Fibroblast of mammary gland (primary cell): Measurements from ENCODE around the gene TOR3A.
A peak's percentile ranks its signal among the peaks of the same experiment; 100 is the strongest.
"Not testable (repeated sequence)": the region's sequence is repeated elsewhere in the genome, so short reads cannot be mapped to it uniquely, and the experiment has no call there.

Source experiments
- DNase-seq: peaks from one replicate; pipeline ENCODE4 v3.0.0-alpha.2; 2010; ENCODE audit warnings: low read depth
- H3K4me3 ChIP-seq: 2 replicates; pipeline ENCODE4 v1.5.1; 2011; ENCODE audit warnings: low read depth, mild to moderate bottlenecking, low read length, moderate library complexity; ENCODE audit not compliant: control insufficient read depth
- TF ChIP-seq, protein P1 (sequence below): conservative IDR thresholded peaks from 2 replicates; pipeline ENCODE4 v1.5.1; 2011; ENCODE audit warnings: low read depth, low read length, inconsistent platforms; ENCODE audit not compliant: control insufficient read depth, insufficient read depth

Gene TOR3A

DNA sequence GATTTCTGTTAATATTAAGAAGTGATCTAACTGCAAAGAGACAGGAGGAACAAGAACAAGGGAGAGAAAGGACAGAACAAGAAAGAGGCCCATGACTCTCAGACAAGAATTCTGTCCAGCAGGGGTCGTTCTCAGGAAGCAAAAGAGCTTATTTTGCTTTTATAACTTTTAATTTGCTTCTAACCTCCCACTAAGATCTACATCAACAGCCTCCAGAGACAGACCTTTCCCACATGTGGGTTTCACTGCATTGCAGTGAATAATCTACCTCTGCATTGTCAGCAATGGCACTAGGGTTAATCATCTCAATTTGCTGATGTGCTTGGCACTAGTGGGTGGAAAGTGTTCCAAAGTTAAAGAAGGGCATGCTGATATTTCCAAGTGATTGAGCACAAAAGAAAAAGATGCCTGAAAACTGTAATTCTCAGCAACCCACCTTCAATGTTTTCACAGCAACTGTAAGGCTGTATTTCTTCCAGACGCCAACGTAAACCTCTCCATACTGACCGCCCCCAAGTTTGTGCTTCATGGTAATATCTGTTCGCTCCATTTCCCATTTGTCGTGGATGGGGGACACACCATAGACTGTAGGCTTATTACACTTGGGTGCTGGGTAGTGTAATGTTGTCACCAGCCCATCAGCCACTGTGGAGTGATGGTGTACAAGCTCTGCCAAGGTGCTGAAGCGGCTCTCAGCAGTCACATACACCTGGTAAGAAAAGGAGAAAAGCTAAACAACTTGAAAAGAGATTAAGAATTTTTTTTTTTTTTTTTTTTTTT lies 39.5 kb downstream of the TOR3A start:
- TF ChIP-seq, protein P1, sequence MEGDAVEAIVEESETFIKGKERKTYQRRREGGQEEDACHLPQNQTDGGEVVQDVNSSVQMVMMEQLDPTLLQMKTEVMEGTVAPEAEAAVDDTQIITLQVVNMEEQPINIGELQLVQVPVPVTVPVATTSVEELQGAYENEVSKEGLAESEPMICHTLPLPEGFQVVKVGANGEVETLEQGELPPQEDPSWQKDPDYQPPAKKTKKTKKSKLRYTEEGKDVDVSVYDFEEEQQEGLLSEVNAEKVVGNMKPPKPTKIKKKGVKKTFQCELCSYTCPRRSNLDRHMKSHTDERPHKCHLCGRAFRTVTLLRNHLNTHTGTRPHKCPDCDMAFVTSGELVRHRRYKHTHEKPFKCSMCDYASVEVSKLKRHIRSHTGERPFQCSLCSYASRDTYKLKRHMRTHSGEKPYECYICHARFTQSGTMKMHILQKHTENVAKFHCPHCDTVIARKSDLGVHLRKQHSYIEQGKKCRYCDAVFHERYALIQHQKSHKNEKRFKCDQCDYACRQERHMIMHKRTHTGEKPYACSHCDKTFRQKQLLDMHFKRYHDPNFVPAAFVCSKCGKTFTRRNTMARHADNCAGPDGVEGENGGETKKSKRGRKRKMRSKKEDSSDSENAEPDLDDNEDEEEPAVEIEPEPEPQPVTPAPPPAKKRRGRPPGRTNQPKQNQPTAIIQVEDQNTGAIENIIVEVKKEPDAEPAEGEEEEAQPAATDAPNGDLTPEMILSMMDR: peak; percentile 68
- peak; percentile 74 for DNase-seq
- no peak overlapping the region for H3K4me3 ChIP-seq

DNA sequence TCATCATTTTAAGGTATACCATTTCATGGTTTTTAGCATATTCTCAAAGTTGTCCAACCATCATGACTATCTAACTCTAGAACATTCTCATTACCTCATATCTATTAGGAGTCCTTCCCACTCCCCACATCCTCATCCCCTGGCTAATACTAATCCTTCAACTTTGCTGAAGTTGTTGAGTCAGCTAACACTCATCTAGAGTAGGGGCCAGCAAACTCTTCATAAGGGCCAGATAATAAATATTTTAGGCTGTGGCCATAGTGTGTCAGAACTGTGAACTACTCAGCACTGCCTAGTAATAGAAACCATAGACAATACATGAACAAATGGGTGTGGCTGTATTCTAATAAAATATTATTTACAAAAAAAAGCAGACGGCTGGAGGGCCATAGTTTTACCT lies 43.0 kb downstream of the TOR3A start:
- TF ChIP-seq, protein P1: no peak
- DNase-seq: peak; percentile 89
- no peak overlapping the region for H3K4me3 ChIP-seq

DNA sequence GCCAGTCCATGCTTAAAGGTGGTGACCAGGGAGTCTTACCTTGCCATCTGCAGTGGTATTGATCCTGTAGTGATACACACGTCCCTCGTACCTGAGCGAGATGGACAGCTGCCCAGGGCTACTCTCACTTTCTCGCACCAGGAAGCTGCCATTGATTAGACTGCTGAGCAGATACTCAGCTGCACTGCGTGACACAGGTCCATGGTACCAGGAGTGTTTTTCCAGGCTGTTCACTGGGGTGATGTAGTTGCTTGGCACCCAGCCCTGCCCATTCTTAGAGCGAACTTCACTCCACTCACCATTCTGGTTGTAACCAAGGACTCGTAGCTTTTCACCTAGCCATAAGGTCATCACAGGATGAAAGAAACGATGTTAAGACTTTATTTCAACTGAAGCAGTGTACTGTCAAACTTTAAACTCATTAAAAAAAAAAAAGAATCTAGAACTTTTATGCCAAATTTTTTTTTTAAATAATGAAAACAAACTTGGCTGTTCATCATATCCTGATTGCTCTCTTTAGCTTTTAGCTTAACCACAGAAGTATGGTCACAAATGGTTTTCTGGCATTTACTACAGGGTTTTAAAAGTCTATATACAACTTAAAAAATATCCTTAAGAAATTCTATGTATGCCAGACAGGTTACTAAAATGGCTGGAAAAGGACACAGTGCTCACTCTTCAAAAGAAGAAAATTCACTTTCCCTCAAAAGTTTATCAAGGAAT lies 44.6 kb downstream of the TOR3A start:
- TF ChIP-seq, protein P1: no peak
- H3K4me3 ChIP-seq: no peak overlapping the region
- DNase-seq: peak; percentile 40

DNA sequence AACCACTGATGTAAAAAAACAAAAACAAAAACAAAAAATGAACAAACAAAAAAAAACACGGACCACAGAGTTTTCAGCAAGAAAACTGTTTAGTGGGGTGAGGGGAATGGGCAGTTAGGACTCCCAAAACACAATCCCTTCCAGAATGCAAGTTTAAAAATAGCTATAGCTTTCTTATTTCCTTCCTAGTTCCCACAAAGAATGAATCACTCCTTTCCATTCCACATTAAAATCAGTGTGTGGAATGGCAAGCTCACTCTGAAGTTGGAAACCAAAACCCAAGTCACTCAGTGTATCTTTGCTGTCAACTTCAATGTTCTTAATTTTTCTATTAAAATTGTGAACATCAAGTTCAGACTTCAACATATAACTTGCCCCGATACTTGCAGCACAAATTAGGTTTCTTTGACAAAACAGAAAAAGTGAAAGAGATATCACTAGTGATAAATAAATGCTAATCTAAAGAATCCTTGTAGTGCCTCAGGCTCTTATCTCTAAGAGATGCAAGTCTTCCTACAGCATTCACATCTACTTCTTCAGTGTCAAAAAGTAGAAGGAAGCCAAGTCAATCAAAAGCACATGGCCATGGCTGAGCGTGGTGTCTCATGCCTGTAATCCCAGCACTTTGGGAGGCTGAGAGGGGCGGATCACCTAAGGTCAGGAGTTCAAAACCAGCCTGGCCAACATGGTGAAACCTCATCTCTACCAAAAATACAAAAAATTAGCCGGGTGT lies 45.5 kb downstream of the TOR3A start:
- H3K4me3 ChIP-seq: no peak overlapping the region
- TF ChIP-seq, protein P1: no peak
- peak; percentile 55 for DNase-seq

DNA sequence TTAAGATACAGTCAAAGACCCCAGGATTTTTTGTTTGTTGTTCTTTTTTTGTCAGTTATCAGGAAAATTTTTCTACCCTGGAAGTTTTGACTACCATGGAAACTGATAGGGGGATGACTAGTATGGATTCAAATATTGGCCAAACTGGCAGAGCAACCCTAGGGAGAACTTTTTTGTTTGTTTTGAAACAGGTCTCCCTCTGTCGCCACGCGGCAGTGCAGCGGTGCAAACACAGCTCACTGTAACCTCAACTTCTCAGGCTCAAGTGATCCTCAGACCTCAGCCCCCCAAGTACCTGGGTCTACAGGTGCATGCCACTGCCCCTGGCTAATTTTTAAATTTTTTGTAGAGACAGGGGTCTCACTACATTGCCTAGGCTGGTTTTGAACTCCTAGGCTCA lies 46.6 kb downstream of the TOR3A start:
- no peak for DNase-seq
- no peak overlapping the region for H3K4me3 ChIP-seq
- TF ChIP-seq, protein P1: no peak

DNA sequence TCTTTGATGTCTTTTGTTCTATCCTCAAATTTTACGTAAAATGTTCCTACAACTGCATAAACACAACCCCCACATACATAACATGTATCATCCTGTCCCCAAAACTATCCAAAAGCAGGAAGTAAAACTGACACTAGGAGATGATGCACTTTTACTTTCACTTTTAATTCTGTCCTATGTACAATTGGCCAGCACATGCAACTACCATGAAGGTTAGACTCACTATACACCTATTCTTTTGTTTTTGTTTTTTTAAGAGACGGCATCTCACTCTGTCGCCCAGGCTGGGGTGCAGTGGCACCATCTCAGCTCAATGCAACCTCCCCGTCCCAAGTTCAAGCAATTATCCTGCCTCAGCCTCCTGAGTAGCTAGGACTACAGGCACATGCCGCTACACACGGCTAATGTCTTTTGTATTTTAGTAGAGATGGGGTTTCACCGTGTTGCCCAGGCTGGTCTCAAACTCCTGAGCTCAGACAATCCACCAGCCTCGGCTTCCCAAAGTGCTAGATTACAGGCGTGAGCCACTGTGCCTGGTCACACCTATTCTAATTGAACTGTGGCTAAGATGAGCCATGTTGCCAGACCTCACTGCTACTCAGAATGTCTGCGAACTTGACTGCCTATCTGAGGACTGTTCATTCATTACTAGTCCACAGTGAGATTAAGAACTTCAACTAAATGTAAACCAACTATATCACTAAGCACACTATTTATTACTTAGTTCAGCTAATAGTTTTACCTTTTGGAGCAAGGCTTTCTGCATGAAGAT lies 48.0 kb downstream of the TOR3A start:
- H3K4me3 ChIP-seq: no peak overlapping the region
- TF ChIP-seq, protein P1: no peak
- no peak for DNase-seq

DNA sequence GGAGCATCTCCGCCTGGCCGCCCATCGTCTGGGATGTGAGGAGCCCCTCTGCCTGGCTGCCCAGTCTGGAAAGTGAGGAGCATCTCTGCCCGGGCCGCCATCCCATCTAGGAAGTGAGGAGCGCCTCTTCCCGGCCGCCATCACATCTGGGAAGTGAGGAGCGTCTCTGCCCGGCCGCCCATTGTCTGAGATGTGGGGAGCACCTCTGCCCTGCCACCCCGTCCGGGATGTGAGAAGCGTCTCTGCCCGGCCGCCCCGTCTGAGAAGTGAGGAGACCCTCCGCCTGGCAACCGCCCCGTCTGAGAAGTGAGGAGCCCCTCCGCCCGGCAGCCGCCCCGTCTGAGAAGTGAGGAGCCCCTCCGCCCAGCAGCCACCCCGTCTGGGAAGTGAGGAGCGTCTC lies 53.3 kb downstream of the TOR3A start:
- DNase-seq, H3K4me3 ChIP-seq: not testable (repeated sequence)

DNA sequence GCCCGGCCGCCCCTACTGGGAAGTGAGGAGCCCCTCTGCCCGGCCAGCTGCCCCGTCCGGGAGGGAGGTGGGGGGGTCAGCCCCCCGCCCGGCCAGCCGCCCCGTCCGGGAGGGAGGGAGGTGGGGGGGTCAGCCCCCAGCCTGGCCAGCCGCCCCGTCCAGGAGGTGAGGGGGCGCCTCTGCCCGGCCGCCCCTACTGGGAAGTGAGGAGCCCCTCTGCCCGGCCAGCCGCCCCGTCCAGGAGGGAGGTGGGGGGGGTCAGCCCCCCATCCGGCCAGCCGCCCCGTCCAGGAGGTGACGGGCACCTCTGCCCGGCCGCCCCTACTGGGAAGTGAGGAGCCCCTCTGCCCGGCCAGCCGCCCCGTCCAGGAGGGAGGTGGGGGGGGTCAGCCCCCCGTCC lies 53.8 kb downstream of the TOR3A start:
- H3K4me3 ChIP-seq, DNase-seq: not testable (repeated sequence)
